ENCODE results near the gene ZCCHC8. TPM values are rescaled to one million over a fixed set of nuclear protein-coding genes. Genes with fewer than 3 reads are reported as not detected.

ZCCHC8 gene
- total RNA-seq, 1 experiment from 2014 or later = 40.4 TPM

GRCh38 chr12:122527478-122527944, 26.8 kb upstream of the ZCCHC8 start:
- peak; percentile 35 for DNase-seq (ENCODE audit: low spot score)
- peaks cover 52% of the 10 kb centered on the region for H3K36me3 ChIP-seq (ENCODE audit: insufficient read depth, low read length, poor library complexity, severe bottlenecking)
- H3K4me1 ChIP-seq (ENCODE audit: insufficient read depth, low read length, poor library complexity, severe bottlenecking) = peaks cover 26% of the 10 kb centered on the region
- H3K9me3 ChIP-seq (ENCODE audit: low read depth, low read length, poor library complexity, severe bottlenecking) = no peaks in the 10 kb centered on the region
- H3K27ac ChIP-seq (ENCODE audit: low read depth, low read length, poor library complexity, severe bottlenecking) = peak overlapping the region; percentile 97
- intact Hi-C loops (cut with micrococcal nuclease; ENCODE audit: unreplicated experiment) = loop anchor here (2.0 to 5.0 kb wide), 2 partner anchors 27 to 225 kb away; partner anchors contain the start of genes DENR and ZCCHC8
- H3K4me3 ChIP-seq (ENCODE audit: low read depth, low read length, poor library complexity, severe bottlenecking) = peak overlapping the region; percentile 77
- H3K27me3 ChIP-seq (replicated peaks; ENCODE audit: insufficient read depth, low read depth, low read length, poor library complexity) = no peaks in the 10 kb centered on the region
- ChIA-PET CTCF (no interaction called here), POLR2A (ENCODE audit: low non-redundant PET) (interaction anchor here (1.0 kb wide), 1 partner anchor 27 kb away, joined by 10 read pairs; the partner anchor contains the start of gene ZCCHC8)
- TSS peak; percentile 79 for BruUV-seq (replicated peaks)
- TF ChIP-seq CTCF (conservative IDR thresholded peaks at IDR 0.05; ENCODE audit: low read depth, low read length) = no peak
- TF ChIP-seq EZH2 (IDR thresholded peaks at IDR 0.05; ENCODE audit: borderline replicate concordance, low read depth, low read length, poor library complexity, severe bottlenecking) = no peak

DNA sequence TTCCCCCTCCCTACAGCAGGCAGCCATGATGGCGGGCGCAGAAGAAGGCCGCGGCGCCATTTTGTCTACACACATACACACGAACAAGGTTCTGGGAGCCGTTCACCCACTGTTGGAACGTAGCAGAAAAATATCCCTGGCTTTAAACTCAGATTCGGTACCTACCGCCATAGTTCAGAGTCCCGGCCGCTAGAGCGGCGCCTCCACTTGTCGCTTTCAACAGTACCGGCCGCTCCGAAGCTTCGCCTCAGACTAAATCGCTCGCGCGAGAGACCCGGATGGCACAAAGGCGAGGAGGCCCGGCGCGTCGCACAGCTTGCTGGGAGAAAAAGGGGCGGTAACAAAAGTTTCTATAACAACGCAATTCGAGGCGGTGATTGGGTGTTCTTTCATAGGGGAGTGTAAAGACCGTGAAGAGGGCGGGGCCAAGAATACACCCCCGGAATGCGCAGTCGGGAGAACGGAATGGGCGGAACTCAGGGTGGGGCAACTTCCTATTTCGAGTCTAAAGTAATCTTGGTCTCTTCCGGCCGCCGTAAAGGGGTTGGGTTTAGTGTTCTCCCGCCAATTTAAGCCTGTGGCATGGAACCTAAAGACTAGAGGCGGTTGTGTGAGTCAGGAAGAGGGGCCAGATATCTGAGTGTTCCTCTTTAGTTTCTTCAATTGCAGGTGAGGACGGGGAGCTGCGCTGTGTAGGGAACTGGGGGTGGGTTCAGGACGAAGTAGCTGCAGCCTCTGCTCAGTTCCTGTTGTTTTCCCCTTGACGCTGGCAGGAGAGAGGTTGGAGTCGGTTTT, 26.1 kb upstream of the ZCCHC8 start, which contains the start of the genes KNTC1 and RSRC2:
Gene KNTC1, plus strand, starts transcription at position 567 of the 795 bp plus-strand sequence. CDS start 2,815 bp downstream, outside the sequence.
Gene RSRC2, minus strand, starts transcription at position 254 of the 795 bp plus-strand sequence. Its CDS starts 83 bp downstream, at position 171.
- DNase-seq (ENCODE audit: low spot score) = peak; percentile 100
- H3K27ac ChIP-seq (ENCODE audit: low read depth, low read length, poor library complexity, severe bottlenecking) = peak within 1 kb of the TSS; percentile 97
- no peaks in the 10 kb centered on the region for H3K27me3 ChIP-seq (replicated peaks; ENCODE audit: insufficient read depth, low read depth, low read length, poor library complexity)
- H3K9me3 ChIP-seq (ENCODE audit: low read depth, low read length, poor library complexity, severe bottlenecking) = no peaks in the 10 kb centered on the region
- ChIA-PET POLR2A (ENCODE audit: low non-redundant PET) (interaction anchor here (0.6 to 1.0 kb wide), 2 partner anchors 14 to 26 kb away, joined by 3 to 10 read pairs; partner anchors contain the start of gene ZCCHC8), CTCF (interaction anchor here (0.6 kb wide), 1 partner anchor 63 kb away, joined by 9 read pairs; no protein-coding TSS in a partner anchor)
- H3K4me1 ChIP-seq (ENCODE audit: insufficient read depth, low read length, poor library complexity, severe bottlenecking) = peaks cover 29% of the 10 kb centered on the region
- H3K36me3 ChIP-seq (ENCODE audit: insufficient read depth, low read length, poor library complexity, severe bottlenecking) = peaks cover 55% of the 10 kb centered on the region
- peak within 1 kb of the TSS; percentile 77 for H3K4me3 ChIP-seq (ENCODE audit: low read depth, low read length, poor library complexity, severe bottlenecking)
- TF ChIP-seq CTCF (conservative IDR thresholded peaks at IDR 0.05; ENCODE audit: low read depth, low read length) = no peak
- no TSS peak for BruUV-seq (replicated peaks)
- intact Hi-C loops (cut with micrococcal nuclease; ENCODE audit: unreplicated experiment) = loop anchor here (2.0 to 5.0 kb wide), 2 partner anchors 26 to 225 kb away; partner anchors contain the start of genes DENR and ZCCHC8

DNA sequence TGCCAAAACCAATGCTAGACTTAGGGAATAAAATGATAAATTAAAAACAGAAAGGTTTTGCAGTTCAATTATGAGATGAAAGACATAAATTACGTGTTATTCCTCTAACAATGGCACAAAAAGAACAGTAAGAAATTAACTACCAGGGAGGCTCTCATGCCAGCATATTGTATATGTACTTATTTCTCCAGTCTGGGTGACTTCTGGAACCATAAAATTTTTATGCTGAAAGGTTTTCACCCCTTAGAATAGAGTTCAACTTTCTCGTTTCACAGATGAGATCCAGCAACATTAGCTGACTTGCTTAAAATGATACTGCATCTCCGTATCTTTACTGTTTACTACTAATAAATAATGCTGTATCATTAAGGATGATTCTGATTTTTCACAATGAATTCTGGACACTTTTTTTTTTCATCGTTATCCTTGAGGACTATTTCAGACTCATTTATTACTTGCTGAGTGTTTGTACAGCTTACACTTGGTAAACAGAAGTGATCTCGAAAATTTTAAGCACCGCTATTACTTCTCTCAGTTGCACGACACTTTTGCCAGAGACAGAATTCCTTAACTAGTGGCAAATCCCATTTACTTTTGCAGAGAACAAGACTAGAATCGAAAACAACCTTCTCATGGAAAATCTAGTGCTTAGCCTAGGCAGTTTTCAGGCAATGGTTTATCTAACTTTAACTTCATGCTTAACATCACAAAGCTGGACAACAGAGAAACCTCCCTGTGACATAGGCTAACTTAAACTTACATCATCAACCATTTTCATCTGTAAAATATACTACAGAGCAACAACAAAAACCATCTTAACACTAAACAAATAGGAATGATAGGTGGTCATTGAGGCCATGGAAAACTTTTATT, 23.4 kb upstream of the ZCCHC8 start:
- Histone ChIP-seq H3K4me3 (ENCODE audit: low read depth, low read length, poor library complexity, severe bottlenecking) (peak overlapping the region; percentile 77), H3K36me3 (ENCODE audit: insufficient read depth, low read length, poor library complexity, severe bottlenecking) (peaks cover 57% of the 10 kb centered on the region), H3K27ac (ENCODE audit: low read depth, low read length, poor library complexity, severe bottlenecking) (peak overlapping the region; percentile 7), H3K4me1 (ENCODE audit: insufficient read depth, low read length, poor library complexity, severe bottlenecking) (peaks cover 29% of the 10 kb centered on the region), H3K27me3 (replicated peaks; ENCODE audit: insufficient read depth, low read depth, low read length, poor library complexity) (no peaks in the 10 kb centered on the region), H3K9me3 (ENCODE audit: low read depth, low read length, poor library complexity, severe bottlenecking) (no peaks in the 10 kb centered on the region)
- DNase-seq (ENCODE audit: low spot score) = no peak
- intact Hi-C loops (cut with micrococcal nuclease; ENCODE audit: unreplicated experiment) = no loop called here
- CTCF ChIA-PET = no interaction called here
- POLR2A ChIA-PET (ENCODE audit: low non-redundant PET) = interaction anchor here (0.7 kb wide), 1 partner anchor 251 kb away, joined by 5 read pairs; no protein-coding TSS in a partner anchor
- TF ChIP-seq CTCF (conservative IDR thresholded peaks at IDR 0.05; ENCODE audit: low read depth, low read length) (no peak), EZH2 (IDR thresholded peaks at IDR 0.05; ENCODE audit: borderline replicate concordance, low read depth, low read length, poor library complexity, severe bottlenecking) (no peak)
- no TSS peak for BruUV-seq (replicated peaks)
